GM12875 (cell line): ENCODE results near the gene AFF2.
A peak's percentile ranks its signal among the peaks of the same experiment; 100 is the strongest.

Experiments used
- H3K4me3 ChIP-seq: one replicate; pipeline ENCODE4 v1.5.1; 2011; ENCODE audit warnings: low read depth, low read length, control low read depth
- TF ChIP-seq, protein P1 (sequence below): IDR thresholded peaks from 2 replicates; pipeline ENCODE4 v1.5.1; 2011; ENCODE audit warnings: low read depth, mild to moderate bottlenecking, control low read depth, inconsistent platforms, low read length, moderate library complexity, borderline replicate concordance; ENCODE audit not compliant: insufficient read depth

Gene AFF2

DNA sequence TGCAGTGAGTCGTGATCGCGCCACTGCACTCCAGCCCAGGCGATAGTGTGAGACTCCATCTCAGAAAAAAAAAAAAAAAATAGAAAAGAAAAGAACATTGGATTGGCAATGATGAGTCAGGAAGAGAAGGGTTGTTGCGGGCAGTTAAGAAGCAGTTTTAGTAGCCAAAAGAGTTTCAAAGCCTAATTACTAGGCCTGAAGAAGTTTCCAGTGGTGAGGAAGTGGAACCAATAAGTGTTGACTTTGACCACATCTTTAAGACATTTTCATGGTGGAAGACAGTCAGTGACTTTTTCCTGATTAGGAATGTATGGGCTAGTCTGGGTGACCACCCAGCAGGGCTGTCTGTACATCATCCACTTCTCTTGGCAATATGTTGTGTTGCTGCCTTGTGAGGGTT is 442.3 kb downstream of the AFF2 start:
- TF ChIP-seq, protein P1, sequence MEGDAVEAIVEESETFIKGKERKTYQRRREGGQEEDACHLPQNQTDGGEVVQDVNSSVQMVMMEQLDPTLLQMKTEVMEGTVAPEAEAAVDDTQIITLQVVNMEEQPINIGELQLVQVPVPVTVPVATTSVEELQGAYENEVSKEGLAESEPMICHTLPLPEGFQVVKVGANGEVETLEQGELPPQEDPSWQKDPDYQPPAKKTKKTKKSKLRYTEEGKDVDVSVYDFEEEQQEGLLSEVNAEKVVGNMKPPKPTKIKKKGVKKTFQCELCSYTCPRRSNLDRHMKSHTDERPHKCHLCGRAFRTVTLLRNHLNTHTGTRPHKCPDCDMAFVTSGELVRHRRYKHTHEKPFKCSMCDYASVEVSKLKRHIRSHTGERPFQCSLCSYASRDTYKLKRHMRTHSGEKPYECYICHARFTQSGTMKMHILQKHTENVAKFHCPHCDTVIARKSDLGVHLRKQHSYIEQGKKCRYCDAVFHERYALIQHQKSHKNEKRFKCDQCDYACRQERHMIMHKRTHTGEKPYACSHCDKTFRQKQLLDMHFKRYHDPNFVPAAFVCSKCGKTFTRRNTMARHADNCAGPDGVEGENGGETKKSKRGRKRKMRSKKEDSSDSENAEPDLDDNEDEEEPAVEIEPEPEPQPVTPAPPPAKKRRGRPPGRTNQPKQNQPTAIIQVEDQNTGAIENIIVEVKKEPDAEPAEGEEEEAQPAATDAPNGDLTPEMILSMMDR, result no peak
- no peak overlapping the region for H3K4me3 ChIP-seq

DNA sequence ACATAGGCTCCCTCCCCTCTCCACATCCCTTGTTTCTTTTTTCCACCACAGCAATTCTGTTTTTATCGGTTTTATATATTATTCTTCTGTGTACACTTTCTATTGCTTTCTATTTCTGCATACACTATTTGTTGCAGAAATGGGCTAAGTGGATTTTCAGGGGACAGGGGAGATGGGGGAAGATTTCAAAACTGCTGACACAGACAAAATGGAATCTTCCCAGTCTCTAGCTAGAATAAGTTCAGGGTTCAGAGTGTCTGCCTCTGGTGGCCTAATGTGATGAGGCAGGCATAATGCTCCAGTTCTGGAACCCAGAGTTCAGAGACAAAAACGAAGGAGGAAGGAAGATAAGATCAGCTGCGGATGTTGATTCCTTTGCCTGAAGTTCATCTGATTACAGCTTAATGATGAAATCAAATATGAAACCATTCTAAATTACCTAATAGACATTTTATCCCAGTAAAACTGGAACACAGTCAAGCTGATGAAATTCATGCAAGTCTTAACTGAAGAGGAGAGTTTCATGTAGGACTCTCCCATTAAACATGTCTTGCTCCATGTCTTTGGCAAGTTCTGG is 447.1 kb downstream of the AFF2 start:
- H3K4me3 ChIP-seq, result no peak overlapping the region
- TF ChIP-seq, protein P1, result 0 out of 2 replicates have a peak, but pooled peaks have one; percentile 6

DNA sequence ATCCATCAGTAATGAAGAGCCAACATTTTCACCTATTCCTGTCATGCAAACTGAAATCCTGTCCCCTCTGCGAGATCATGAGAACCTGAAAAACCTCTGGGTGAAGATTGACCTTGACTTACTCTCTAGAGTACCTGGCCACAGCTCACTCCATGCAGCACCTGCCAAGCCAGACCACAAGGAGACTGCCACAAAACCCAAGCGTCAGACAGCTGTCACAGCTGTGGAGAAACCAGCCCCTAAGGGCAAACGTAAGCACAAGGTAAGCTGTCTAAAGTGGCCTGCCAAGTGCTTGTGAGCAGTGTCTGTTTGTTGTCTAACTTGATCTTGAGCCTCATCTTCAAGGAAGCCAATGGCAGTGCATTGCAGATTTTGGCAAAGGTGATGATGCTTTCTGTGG is 455.9 kb downstream of the AFF2 start:
- H3K4me3 ChIP-seq, result no peak overlapping the region
- TF ChIP-seq, protein P1, result no peak

DNA sequence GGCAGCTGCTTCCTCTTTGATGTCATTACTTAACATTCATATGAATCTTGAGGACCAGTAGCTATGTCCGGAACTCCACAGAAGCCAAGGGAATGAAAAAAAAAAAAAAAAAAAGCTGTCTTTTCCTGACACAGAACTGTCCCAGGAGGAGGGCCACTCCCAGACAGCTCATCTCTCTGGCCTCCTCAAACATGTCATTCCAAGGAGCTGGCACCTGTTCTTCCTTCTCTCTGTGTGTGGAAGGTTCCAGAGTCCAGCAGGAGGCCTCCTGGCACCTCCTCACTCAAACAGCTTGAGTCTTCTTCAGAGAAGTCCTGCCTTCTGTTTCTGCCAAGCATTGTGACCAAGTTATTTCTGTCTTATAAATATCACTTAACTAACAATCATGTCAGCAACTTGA is 458.5 kb downstream of the AFF2 start:
- TF ChIP-seq, protein P1, result no peak
- no peak overlapping the region for H3K4me3 ChIP-seq

DNA sequence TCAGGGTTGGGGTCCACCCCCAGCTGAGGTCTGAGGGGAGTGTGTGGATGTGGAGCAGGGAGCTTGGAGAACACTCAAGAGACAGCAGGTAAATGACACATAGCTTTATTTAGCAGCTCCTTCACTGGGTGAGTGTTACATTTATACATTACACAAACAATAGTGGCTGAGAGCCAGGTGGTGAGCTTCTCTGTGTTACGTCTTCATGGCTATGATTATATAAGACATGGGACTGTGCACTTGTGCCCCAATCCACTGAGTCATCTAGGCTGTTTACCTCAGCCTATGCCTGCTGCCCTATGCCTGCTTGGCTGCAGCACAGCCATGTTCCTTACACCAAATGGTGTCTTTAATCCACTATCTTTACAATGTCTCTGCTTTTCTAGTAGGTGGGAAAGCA is 459.6 kb downstream of the AFF2 start:
- H3K4me3 ChIP-seq, result no peak overlapping the region
- TF ChIP-seq, protein P1, result no peak

DNA sequence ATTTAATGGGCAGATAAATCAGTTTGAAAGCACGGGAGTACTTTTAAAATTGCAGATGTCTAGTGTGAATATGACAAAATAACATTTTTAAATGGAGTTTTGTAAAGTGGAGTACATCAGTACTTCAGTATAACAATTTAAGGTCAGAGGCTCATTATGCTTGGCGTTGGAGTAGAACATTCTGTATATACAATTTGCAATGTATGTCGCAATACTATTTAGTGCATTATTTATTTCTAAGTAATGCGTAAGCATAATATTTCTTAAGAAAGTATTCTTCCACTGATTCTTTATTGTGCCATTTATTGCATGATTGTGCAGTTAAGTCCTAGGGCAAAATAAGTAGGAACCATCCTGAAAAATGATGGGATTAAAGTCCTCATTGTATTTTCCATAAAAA is 461.6 kb downstream of the AFF2 start:
- H3K4me3 ChIP-seq, result no peak overlapping the region
- TF ChIP-seq, protein P1, result no peak

DNA sequence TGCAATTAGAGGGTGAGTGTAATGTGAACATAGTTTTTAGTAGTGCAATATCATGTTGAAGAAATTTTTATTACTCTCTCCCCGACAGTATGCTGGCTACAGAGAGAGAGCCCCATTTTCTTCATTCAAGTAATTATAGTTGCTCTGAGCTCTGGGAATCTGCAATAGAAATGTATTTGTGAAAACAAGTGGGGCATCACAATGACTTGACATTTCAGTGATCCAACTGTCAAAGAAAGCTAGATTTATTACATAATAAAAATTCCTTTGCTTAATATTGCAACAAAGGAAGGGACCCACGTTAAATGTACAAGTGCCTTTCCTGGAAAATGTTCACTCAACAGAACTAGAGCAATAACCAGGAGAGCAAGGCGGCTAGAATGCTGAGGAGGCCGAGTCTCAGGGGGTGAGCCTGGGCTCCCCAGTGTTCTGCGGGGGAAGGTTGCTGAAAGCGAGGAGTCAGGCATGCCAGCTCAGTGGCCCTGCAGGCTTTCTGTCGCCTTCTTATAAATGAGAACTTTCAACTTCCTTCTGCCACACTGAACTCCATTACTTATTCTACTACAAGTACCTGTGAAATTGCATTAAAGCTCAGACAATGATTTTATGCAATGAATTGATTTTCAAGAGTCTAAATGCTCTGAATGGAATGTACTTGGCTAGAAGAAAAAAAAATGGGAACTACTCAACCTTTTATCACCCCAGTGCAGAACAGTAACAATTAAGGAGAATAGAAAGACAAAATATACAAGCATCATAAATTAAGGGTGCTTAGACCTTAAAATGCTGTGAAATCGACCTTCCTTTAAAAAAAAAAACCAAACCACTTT is 476.4 kb downstream of the AFF2 start:
- TF ChIP-seq, protein P1, result no peak
- no peak overlapping the region for H3K4me3 ChIP-seq
